Gastroesophageal sphincter (tissue), 4 donors: ENCODE measurements around the gene GPR55. TPM values are rescaled to one million over a fixed set of nuclear protein-coding genes. Genes with fewer than 3 reads are reported as not detected.

Experiments
- ATAC-seq: fragments of 150-250 bp; one replicate; pipeline ENCODE4 v1.9.1; 2016; ENCODE audit warnings: mild to moderate bottlenecking, moderate library complexity
- H3K27ac ChIP-seq, 4 donors: fragments of 200-600 bp; sonication (generic) in 3 of 4; 1 replicate in 3 of 4; 2 replicates in 1 of 4; pipeline ENCODE4 v1.5.1; 2016 to 2019
- H3K27me3 ChIP-seq: fragments of 200-600 bp; sonication (generic); one replicate; pipeline ENCODE4 v1.5.1; 2019
- H3K36me3 ChIP-seq, 2 donors: fragments of 200-600 bp; sonication (generic); one replicate each; pipeline ENCODE4 v1.5.1; 2019; ENCODE audit warnings: control low read depth in 1 of 2
- H3K4me1 ChIP-seq, 3 donors: fragments of 200-600 bp; sonication (generic); 1 replicate in 2 of 3; 2 replicates in 1 of 3; pipeline ENCODE4 v1.5.1; 2016 to 2019; ENCODE audit warnings: control low read depth in 2 of 3
- H3K4me3 ChIP-seq, 2 donors: fragments of 200-600 bp; sonication (generic); one replicate each; pipeline ENCODE4 v1.5.1; 2019; ENCODE audit warnings: mild to moderate bottlenecking in 1 of 2, moderate library complexity in 1 of 2
- H3K9me3 ChIP-seq, 3 donors: fragments of 200-600 bp; sonication (generic); one replicate each; pipeline ENCODE4 v1.5.1; 2017 to 2019; ENCODE audit warnings: control low read depth in 2 of 3
- EP300 ChIP-seq: sonication (generic); formaldehyde crosslinking; IDR thresholded peaks from one replicate; pipeline ENCODE4 v1.6.1; 2017; ENCODE audit warnings: antibody characterized with exemption, mild to moderate bottlenecking
- POLR2A ChIP-seq, 2 donors: fragments of 450-650 bp; IDR thresholded peaks; one replicate each; pipeline ENCODE4 v1.6.1; 2017; ENCODE audit warnings: antibody characterized with exemption in 2 of 2, mild to moderate bottlenecking in 2 of 2, moderate library complexity in 1 of 2
- POLR2AphosphoS5 ChIP-seq: sonication (generic); formaldehyde crosslinking; IDR thresholded peaks from one replicate; pipeline ENCODE4 v1.6.1; 2017; ENCODE audit warnings: antibody characterized with exemption
- WGBS, 2 donors: methylation state at CpG; one replicate each; pipeline ENCODE4 v1.1.5; 2018; ENCODE audit warnings: low coverage in 1 of 2; 5-methylcytosine and 5-hydroxymethylcytosine counted together
- total RNA-seq, 4 donors: library from RNA; depleted of rRNA; stranded (reverse); fragments of >200 nt; gene quantifications; one replicate each; pipeline ENCODE4 v1.1.0, GENCODE V29; 2016
- TF ChIP-seq, protein P1 (sequence below), 4 experiments: fragments of 200-600 bp in 2 of 4; fragments of 450-650 bp in 2 of 4; sonication (generic) in 1 of 4; IDR thresholded peaks; one replicate each; pipeline ENCODE4 v1.5.1; 2017 to 2019; ENCODE audit warnings: antibody characterized with exemption in 4 of 4, mild to moderate bottlenecking in 2 of 4, moderate library complexity in 2 of 4

GPR55 gene
- total RNA-seq, 4 donors from 2014 or later, result 0.08 to 0.12 TPM; not detected in 2

DNA sequence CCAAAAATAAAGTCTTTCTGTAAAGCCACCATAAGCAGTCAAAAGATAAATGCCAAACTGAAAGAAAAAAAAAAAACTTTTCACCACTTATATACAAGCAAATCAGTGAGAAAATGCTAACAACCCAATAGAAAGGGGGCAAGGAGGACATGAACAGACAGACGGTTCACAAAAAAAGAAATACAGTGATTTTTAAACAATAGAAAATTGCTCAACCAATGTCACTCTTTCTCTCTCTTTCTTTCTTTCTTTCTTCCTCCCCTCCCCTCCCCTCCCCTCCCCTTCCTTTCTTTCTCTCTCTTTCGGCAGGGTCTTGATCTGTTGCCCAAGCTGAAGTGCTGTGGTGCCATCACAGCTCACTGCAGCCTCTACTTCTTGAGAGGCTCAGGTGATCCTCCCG lies 42.1 kb upstream of the GPR55 start:
- Histone ChIP-seq H3K9me3 (no peaks in the 10 kb centered on the region), H3K27me3 (peaks cover 10% of the 10 kb centered on the region), H3K27ac (no peak overlapping the region), H3K36me3 (no peaks in the 10 kb centered on the region), H3K4me1 (no peaks in the 10 kb centered on the region), H3K4me3 (no peak overlapping the region)
- ATAC-seq, result no peak
- TF ChIP-seq EP300 (no peak), POLR2A (IDR thresholded peaks at IDR 0.05) (no peak), POLR2AphosphoS5 (no peak)
- TF ChIP-seq, protein P1, sequence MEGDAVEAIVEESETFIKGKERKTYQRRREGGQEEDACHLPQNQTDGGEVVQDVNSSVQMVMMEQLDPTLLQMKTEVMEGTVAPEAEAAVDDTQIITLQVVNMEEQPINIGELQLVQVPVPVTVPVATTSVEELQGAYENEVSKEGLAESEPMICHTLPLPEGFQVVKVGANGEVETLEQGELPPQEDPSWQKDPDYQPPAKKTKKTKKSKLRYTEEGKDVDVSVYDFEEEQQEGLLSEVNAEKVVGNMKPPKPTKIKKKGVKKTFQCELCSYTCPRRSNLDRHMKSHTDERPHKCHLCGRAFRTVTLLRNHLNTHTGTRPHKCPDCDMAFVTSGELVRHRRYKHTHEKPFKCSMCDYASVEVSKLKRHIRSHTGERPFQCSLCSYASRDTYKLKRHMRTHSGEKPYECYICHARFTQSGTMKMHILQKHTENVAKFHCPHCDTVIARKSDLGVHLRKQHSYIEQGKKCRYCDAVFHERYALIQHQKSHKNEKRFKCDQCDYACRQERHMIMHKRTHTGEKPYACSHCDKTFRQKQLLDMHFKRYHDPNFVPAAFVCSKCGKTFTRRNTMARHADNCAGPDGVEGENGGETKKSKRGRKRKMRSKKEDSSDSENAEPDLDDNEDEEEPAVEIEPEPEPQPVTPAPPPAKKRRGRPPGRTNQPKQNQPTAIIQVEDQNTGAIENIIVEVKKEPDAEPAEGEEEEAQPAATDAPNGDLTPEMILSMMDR (IDR thresholded peaks at IDR 0.05), result no peak
- 50 to 71% methylated on average over 2 to 3 of the region's 3 CpGs for WGBS, 2 donors

DNA sequence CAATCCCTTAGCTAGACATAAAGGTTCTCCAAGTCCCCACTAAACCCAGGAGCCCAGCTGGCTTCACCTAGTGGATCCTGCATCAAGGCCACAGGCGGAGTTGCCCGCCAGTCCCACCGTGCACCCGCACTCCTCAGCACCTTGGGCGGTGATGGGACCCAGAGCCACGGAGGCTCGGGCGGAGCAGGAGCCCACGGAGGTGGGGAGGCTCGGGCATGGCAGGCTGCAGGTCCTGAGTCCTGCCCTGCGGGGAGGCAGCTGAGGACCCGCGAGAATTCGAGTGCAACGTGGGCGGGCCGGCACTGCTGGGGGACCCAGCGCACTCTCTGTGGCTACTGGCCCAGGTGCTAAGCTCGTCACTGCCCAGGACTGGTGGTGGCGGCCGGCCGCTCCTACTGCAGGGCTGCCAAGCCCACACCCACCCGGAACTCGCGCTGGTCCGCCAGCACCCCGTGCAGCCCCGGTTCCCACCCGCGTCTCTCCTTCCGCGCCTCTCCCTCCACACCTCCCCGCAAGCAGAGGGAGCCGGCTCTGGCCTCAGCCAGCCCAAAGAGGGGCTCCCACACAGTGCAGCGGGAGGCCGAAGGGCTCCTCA lies 39.2 kb upstream of the GPR55 start:
- Histone ChIP-seq H3K27me3 (peaks cover 28% of the 10 kb centered on the region), H3K36me3 (no peaks in the 10 kb centered on the region), H3K4me3 (no peak overlapping the region), H3K9me3 (no peaks in the 10 kb centered on the region), H3K4me1 (no peaks in the 10 kb centered on the region), H3K27ac (no peak overlapping the region)
- no peak for ATAC-seq
- no CpG with 5 or more reads among the region's 36 CpGs for WGBS, 2 donors
- TF ChIP-seq POLR2AphosphoS5, result no peak
- TF ChIP-seq POLR2A (IDR thresholded peaks at IDR 0.05), result no peak
- TF ChIP-seq EP300, result no peak
- TF ChIP-seq, protein P1 (IDR thresholded peaks at IDR 0.05), result no peak

DNA sequence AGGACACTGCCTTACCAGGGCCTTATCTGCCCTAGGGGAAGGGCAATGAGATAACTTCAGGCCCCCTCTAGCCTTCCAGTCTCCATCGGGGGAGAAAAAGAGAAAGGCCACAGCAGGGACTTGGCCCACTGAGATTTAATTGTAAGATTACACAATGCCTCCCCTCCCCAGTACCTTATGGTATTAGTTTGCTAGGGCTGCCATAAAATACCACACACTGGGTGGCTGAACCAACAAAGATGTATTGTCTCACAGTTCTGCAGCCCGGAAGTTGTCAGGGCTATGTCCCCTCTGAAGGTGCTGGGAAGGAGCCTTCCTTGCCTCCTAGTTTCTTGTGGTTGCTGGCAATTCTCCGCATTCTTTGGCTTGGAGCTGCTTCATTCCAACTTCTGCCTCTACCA lies 36.0 kb upstream of the GPR55 start:
- TF ChIP-seq POLR2A (IDR thresholded peaks at IDR 0.05) (no peak), POLR2AphosphoS5 (no peak), EP300 (no peak)
- TF ChIP-seq, protein P1 (IDR thresholded peaks at IDR 0.05), result no peak
- Histone ChIP-seq H3K4me1 (peaks cover 0 to 11% (median 3%) of the 10 kb centered on the region in 3 donors), H3K27me3 (peaks cover 51% of the 10 kb centered on the region), H3K4me3 (no peak overlapping the region), H3K27ac (no peak overlapping the region), H3K36me3 (no peaks in the 10 kb centered on the region), H3K9me3 (no peaks in the 10 kb centered on the region)
- WGBS, 2 donors, result 100% methylated on average over 1 of the region's 3 CpGs; no CpG with 5 or more reads in 1 of the 2 donors
- ATAC-seq, result no peak

DNA sequence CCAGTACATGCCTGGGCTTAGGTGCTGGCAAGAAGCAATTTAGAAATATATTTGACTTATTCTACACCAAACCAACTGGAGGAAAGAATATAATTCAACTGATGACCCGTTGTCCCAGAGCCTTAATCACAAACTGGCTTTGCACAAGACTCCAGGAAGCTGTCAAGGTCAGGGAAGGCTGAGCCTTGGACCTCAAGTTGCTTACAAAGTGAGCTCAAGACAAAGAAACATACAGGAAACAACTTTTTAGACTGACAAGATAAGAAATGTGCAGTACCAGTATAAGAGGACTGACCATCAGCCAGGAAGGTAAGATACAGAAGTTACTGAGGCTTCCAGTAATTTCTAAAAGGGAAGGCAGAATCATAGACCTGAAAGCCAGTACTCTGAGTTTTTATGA lies 35.0 kb upstream of the GPR55 start:
- Histone ChIP-seq H3K27me3 (peaks cover 51% of the 10 kb centered on the region), H3K4me1 (peaks cover 0 to 11% (median 3%) of the 10 kb centered on the region in 3 donors), H3K36me3 (no peaks in the 10 kb centered on the region), H3K27ac (no peak overlapping the region), H3K9me3 (no peaks in the 10 kb centered on the region), H3K4me3 (no peak overlapping the region)
- TF ChIP-seq POLR2AphosphoS5 (no peak), EP300 (no peak), POLR2A (IDR thresholded peaks at IDR 0.05) (no peak)
- TF ChIP-seq, protein P1 (IDR thresholded peaks at IDR 0.05), result no peak
- no peak for ATAC-seq
- 33 to 57% methylated on average over 1 of the region's 1 CpG for WGBS, 2 donors
